ENCODE measurements around the gene SEC14L1. TPM values are rescaled to one million over a fixed set of nuclear protein-coding genes. Genes with fewer than 3 reads are reported as not detected.

The SEC14L1 gene
- total and polyA plus RNA-seq, 2 of the 8 experiments (the other 6 are each of a cell fraction or from before 2014, with no cell fraction given), result 27.2 to 74.4 TPM

DNA sequence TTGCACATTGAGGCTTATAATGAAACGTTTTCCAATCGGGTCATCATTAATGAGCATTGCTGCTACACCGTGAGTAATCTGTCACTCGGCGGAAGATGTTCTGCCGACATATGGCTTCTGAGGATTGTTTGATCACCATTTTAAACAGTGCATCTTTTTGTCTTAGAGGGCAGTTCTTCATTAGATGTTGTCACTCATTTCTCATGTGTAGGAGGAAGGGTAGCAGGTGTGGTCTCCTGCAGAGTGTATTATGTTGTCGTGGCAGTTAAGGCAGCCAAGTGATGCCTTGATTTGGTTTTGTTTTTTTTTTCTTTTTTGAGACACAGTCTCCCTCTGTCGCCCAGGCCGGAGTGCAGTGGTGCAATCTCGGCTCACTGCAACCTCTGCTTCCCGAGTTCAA, 50.5 kb downstream of the SEC14L1 start:
- ChIA-PET POLR2A (ENCODE audit: partially characterized antibody) (no interaction called here), CTCF (ENCODE audit: partially characterized antibody) (no interaction called here)
- no peak overlapping the region for H3K27ac ChIP-seq (ENCODE audit: low read depth, low read length)
- peaks cover 2 to 4% of the 10 kb centered on the region in 2 experiments for H4K20me1 ChIP-seq (replicated peaks in 1 of 2; ENCODE audit: control insufficient read depth in 1 of 2, insufficient read depth in 2 of 2, low read length in 2 of 2)
- H3K9me3 ChIP-seq (ENCODE audit: insufficient read depth in 2 of 2, low read depth in 1 of 2, low read length in 1 of 2), result no peaks in the 10 kb centered on the region
- no peaks in the 10 kb centered on the region for H3K79me1 ChIP-seq (ENCODE audit: low read depth, low read length)
- H2BK120ac ChIP-seq (replicated peaks; ENCODE audit: low read depth, low read length), result no peak overlapping the region
- H3K23ac ChIP-seq (ENCODE audit: insufficient read length), result no peak overlapping the region
- H4K91ac ChIP-seq (replicated peaks; ENCODE audit: insufficient read length, low read length), result no peak overlapping the region
- no peak overlapping the region for H2AK5ac ChIP-seq (ENCODE audit: low read depth, low read length)
- H3K4me3 ChIP-seq (ENCODE audit: extremely low read depth in 1 of 4, insufficient read depth in 2 of 4, low read depth in 3 of 4, low read length in 4 of 4), result no peak overlapping the region
- no peak overlapping the region for H2BK5ac ChIP-seq (ENCODE audit: low read depth, low read length)
- peaks cover 0 to 11% of the 10 kb centered on the region in 2 experiments; a peak in 1 of 4 replicates for H3K79me2 ChIP-seq (ENCODE audit: control insufficient read depth in 1 of 2, insufficient read depth in 2 of 2, low read length in 2 of 2)
- H2BK12ac ChIP-seq (ENCODE audit: low read depth, low read length), result no peak overlapping the region
- peaks cover 0 to 16% (median 11%) of the 10 kb centered on the region in 4 experiments; a peak in 6 of 8 replicates for H3K36me3 ChIP-seq (ENCODE audit: control insufficient read depth in 2 of 4, insufficient read depth in 4 of 4, low read length in 3 of 4)
- H3K14ac ChIP-seq (ENCODE audit: insufficient read length), result no peak overlapping the region
- no peak overlapping the region for H4K8ac ChIP-seq (ENCODE audit: extremely low read depth, insufficient read depth, low read length)
- no peak overlapping the region for H2BK20ac ChIP-seq (ENCODE audit: low read length)
- no peak overlapping the region for H3K56ac ChIP-seq (replicated peaks; ENCODE audit: insufficient read length, low read depth, low read length)
- H3K4me2 ChIP-seq (ENCODE audit: insufficient read depth in 1 of 2, low read depth in 2 of 2, low read length in 2 of 2), result no peak overlapping the region
- H3K4ac ChIP-seq (replicated peaks; ENCODE audit: insufficient read length, low read depth, low read length), result no peak overlapping the region
- no peak for TF ChIP-seq RBBP5 (IDR thresholded peaks at IDR 0.05; ENCODE audit: borderline replicate concordance, low read depth, low read length)
- no peak for TF ChIP-seq RNF2 (IDR thresholded peaks at IDR 0.05; ENCODE audit: borderline replicate concordance, low read depth, low read length, missing control alignments, poor library complexity, severe bottlenecking)
- TF ChIP-seq CBX5 (IDR thresholded peaks at IDR 0.05; ENCODE audit: low read depth, low read length), result no peak
- TF ChIP-seq SIN3A (conservative IDR thresholded peaks at IDR 0.05 in 1 of 2, IDR thresholded peaks at IDR 0.05 in 1 of 2; ENCODE audit: low read depth in 1 of 2, low read length in 2 of 2), result no peak
- TF ChIP-seq SRF (IDR thresholded peaks at IDR 0.05; ENCODE audit: low read depth, low read length), result no peak
- H2AFZ ChIP-seq (ENCODE audit: low read length), result no peak overlapping the region
- no peak overlapping the region for H4K5ac ChIP-seq (ENCODE audit: insufficient read length, low read depth, low read length)
- H3K27me3 ChIP-seq (replicated peaks in 1 of 4; ENCODE audit: control insufficient read depth in 3 of 4, extremely low read depth in 1 of 4, insufficient read depth in 3 of 4, low read length in 3 of 4), result no peaks in the 10 kb centered on the region
- no peaks in the 10 kb centered on the region for H3K4me1 ChIP-seq (replicated peaks in 1 of 4; ENCODE audit: control insufficient read depth in 3 of 4, insufficient read depth in 4 of 4, low read length in 3 of 4)
- FAIRE-seq (no peak), DNase-seq (ENCODE audit: low read depth in 1 of 2, low spot score in 2 of 2) (no peak)
- H3K23me2 ChIP-seq (ENCODE audit: low read depth, low read length), result no peaks in the 10 kb centered on the region
- H3K18ac ChIP-seq (ENCODE audit: extremely low read depth, low read length), result no peak overlapping the region
- H2BK15ac ChIP-seq (ENCODE audit: low read length), result no peak overlapping the region
- WGBS, 2 experiments (ENCODE audit: extremely low coverage in 1 of 2, insufficient coverage in 1 of 2, insufficient read length in 1 of 2, insufficient replicate concordance in 2 of 2, low coverage in 1 of 2, low lambda C conversion rate in 2 of 2, missing lambda C conversion rate in 1 of 2), result 93% methylated on average over 11 of the region's 11 CpGs; no CpG with 5 or more reads in 1 of the 2 experiments
- no peak overlapping the region for H3K9ac ChIP-seq (replicated peaks in 1 of 4; ENCODE audit: extremely low read depth in 1 of 4, low read depth in 3 of 4, low read length in 3 of 4)
